ENCODE results near the gene RBFOX1.

RBFOX1 gene

GRCh38 chr16:7534749-7535148 is 202.1 kb downstream of the RBFOX1 start:
- no peak for DNase-seq

GRCh38 chr16:7541026-7541425 is 208.4 kb downstream of the RBFOX1 start:
- no peak for DNase-seq

- DNase-seq = no peak
Measured at GRCh38 chr16:7545251-7545650, 212.6 kb downstream of the RBFOX1 start.

- no peak for DNase-seq
Measured at GRCh38 chr16:7546948-7547347, 214.3 kb downstream of the RBFOX1 start.

GRCh38 chr16:7547736-7548135 is 215.1 kb downstream of the RBFOX1 start:
- no peak for DNase-seq

- DNase-seq = no peak
Measured at GRCh38 chr16:7548796-7549318, 216.2 kb downstream of the RBFOX1 start.

GRCh38 chr16:7550096-7550495 is 217.5 kb downstream of the RBFOX1 start:
- no peak for DNase-seq

- no peak for DNase-seq
Measured at GRCh38 chr16:7555459-7555858, 222.8 kb downstream of the RBFOX1 start.

GRCh38 chr16:7561908-7562405 is 229.3 kb downstream of the RBFOX1 start:
- no peak for DNase-seq

- no peak for DNase-seq
Measured at GRCh38 chr16:7566360-7566759, 233.7 kb downstream of the RBFOX1 start.

- DNase-seq = no peak
Measured at GRCh38 chr16:7571366-7571765, 238.7 kb downstream of the RBFOX1 start.

GRCh38 chr16:7577588-7577987 is 244.9 kb downstream of the RBFOX1 start:
- no peak for DNase-seq

GRCh38 chr16:7579454-7579853 is 246.8 kb downstream of the RBFOX1 start:
- DNase-seq = no peak

GRCh38 chr16:7581175-7581574 is 248.5 kb downstream of the RBFOX1 start:
- DNase-seq = no peak

GRCh38 chr16:7583396-7583795 is 250.8 kb downstream of the RBFOX1 start:
- no peak for DNase-seq

- DNase-seq = no peak
Measured at GRCh38 chr16:7584561-7584960, 251.9 kb downstream of the RBFOX1 start.

GRCh38 chr16:7585705-7586104 is 253.1 kb downstream of the RBFOX1 start:
- no peak for DNase-seq

- no peak for DNase-seq
Measured at GRCh38 chr16:7590934-7591333, 258.3 kb downstream of the RBFOX1 start.

GRCh38 chr16:7596308-7596707 is 263.7 kb downstream of the RBFOX1 start:
- DNase-seq = no peak

GRCh38 chr16:7597677-7598076 is 265.0 kb downstream of the RBFOX1 start:
- DNase-seq = no peak

- no peak for DNase-seq
Measured at GRCh38 chr16:7601100-7601499, 268.5 kb downstream of the RBFOX1 start.

- DNase-seq = no peak
Measured at GRCh38 chr16:7602291-7602950, 269.8 kb downstream of the RBFOX1 start.

GRCh38 chr16:7605812-7606211 is 273.2 kb downstream of the RBFOX1 start:
- DNase-seq = no peak

- no peak for DNase-seq
Measured at GRCh38 chr16:7612671-7613070, 280.0 kb downstream of the RBFOX1 start.

GRCh38 chr16:7613518-7613917 is 280.9 kb downstream of the RBFOX1 start:
- no peak for DNase-seq

All from stimulated activated CD8-positive, alpha-beta memory T cell treated with anti-CD3 and anti-CD28 coated beads, Interleukin-4, amount 100 ng/mL, for 48 hours (primary cell).